DOHH2 (cell line): Measurements from ENCODE around the gene MYOZ3.

ENCODE experiments used
- H3F3A ChIP-seq: fragments of 200-600 bp; sonication (generic), shearing (Covaris generic); 2 replicates; pipeline ENCODE4 v1.6.0; 2016; ENCODE audit warnings: antibody characterized with exemption, mild to moderate bottlenecking; ENCODE audit not compliant: control insufficient read depth, insufficient read depth
- H3K27ac ChIP-seq: fragments of 200-600 bp; sonication (generic); 2 replicates; pipeline ENCODE4 v1.5.1; 2014; ENCODE audit warnings: low read depth, mild to moderate bottlenecking, low read length, moderate library complexity
- H3K27me3 ChIP-seq: fragments of 200-600 bp; sonication (generic); 2 replicates; pipeline ENCODE4 v1.6.1; 2014; ENCODE audit warnings: mild to moderate bottlenecking, low read length, mixed read lengths; ENCODE audit not compliant: control insufficient read depth
- H3K36me3 ChIP-seq: fragments of 200-600 bp; sonication (generic); 2 replicates; pipeline ENCODE4 v1.6.1; 2014; ENCODE audit warnings: mild to moderate bottlenecking, low read length, moderate library complexity, mixed read lengths; ENCODE audit not compliant: control insufficient read depth
- H3K4me1 ChIP-seq: fragments of 200-600 bp; sonication (generic); 2 replicates; pipeline ENCODE4 v1.6.1; 2014; ENCODE audit warnings: mild to moderate bottlenecking, low read length, mixed read lengths; ENCODE audit not compliant: control insufficient read depth
- H3K4me2 ChIP-seq: fragments of 200-600 bp; sonication (generic); 2 replicates; pipeline ENCODE4 v1.6.0; 2014; ENCODE audit warnings: mild to moderate bottlenecking, low read length, moderate library complexity
- H3K4me3 ChIP-seq: fragments of 200-600 bp; sonication (generic); 2 replicates; pipeline ENCODE4 v1.5.1; 2014; ENCODE audit warnings: mild to moderate bottlenecking, low read length, mixed read lengths
- H3K79me2 ChIP-seq: fragments of 200-600 bp; sonication (generic); 2 replicates; pipeline ENCODE4 v1.6.1; 2014; ENCODE audit warnings: mild to moderate bottlenecking, low read length, mixed read lengths; ENCODE audit not compliant: control insufficient read depth
- H3K9me2 ChIP-seq: fragments of 200-600 bp; sonication (generic); replicated peaks from 2 replicates; pipeline ENCODE4 v1.6.1; 2014; ENCODE audit warnings: mild to moderate bottlenecking, low read length, mixed read lengths; ENCODE audit not compliant: control insufficient read depth
- H3K9me3 ChIP-seq: fragments of 200-600 bp; sonication (generic); 2 replicates; pipeline ENCODE4 v1.6.1; 2014; ENCODE audit warnings: antibody characterized with exemption, low read length, mixed read lengths; ENCODE audit not compliant: control insufficient read depth, insufficient read depth
- H4K20me1 ChIP-seq: fragments of 200-600 bp; sonication (generic); 2 replicates; pipeline ENCODE4 v1.6.0; 2014; ENCODE audit warnings: low read depth, mild to moderate bottlenecking, antibody characterized with exemption, low read length, moderate library complexity; ENCODE audit not compliant: control insufficient read depth, insufficient read depth
- CTCF ChIP-seq: fragments of 200-600 bp; sonication (generic); IDR thresholded peaks from one replicate; pipeline ENCODE4 v1.5.1; 2014; ENCODE audit warnings: antibody characterized with exemption, mild to moderate bottlenecking, low read depth, low read length; ENCODE audit not compliant: poor library complexity, severe bottlenecking
- EZH2phosphoT487 ChIP-seq: fragments of 200-600 bp; sonication (generic); IDR thresholded peaks from 2 replicates; pipeline ENCODE4 v1.6.1; 2017; ENCODE audit warnings: borderline replicate concordance, mild to moderate bottlenecking, antibody characterized with exemption, low read length, moderate library complexity, mixed read lengths

Gene MYOZ3

GRCh38 chr5:150661086-150661485 is at the start of gene MYOZ3:
Gene MYOZ3 (plus strand): TSS chr5:150661251. CDS start chr5:150662942, 1,691 bp downstream.
- Histone ChIP-seq H4K20me1 (no peaks in the 10 kb centered on the region), H3K4me2 (no peak within 1 kb of the TSS), H3K27ac (no peak within 1 kb of the TSS), H3K79me2 (no peaks in the 10 kb centered on the region), H3F3A (no peaks in the 10 kb centered on the region), H3K9me3 (no peaks in the 10 kb centered on the region), H3K4me3 (no peak within 1 kb of the TSS), H3K27me3 (peaks cover 6% of the 10 kb centered on the region; the same call in 1 of the 2 replicates), H3K36me3 (no peaks in the 10 kb centered on the region), H3K4me1 (peaks cover 9% of the 10 kb centered on the region), H3K9me2 (no peaks in the 10 kb centered on the region)
- TF ChIP-seq EZH2phosphoT487 (no peak), CTCF (no peak)

- Histone ChIP-seq H3K27ac (no peak overlapping the region), H3K27me3 (peaks cover 3% of the 10 kb centered on the region; the same call in 1 of the 2 replicates), H4K20me1 (no peaks in the 10 kb centered on the region), H3K4me1 (no peaks in the 10 kb centered on the region), H3K4me3 (no peak overlapping the region), H3K9me3 (no peaks in the 10 kb centered on the region), H3K4me2 (no peak overlapping the region), H3F3A (no peaks in the 10 kb centered on the region), H3K9me2 (no peaks in the 10 kb centered on the region), H3K36me3 (no peaks in the 10 kb centered on the region), H3K79me2 (no peaks in the 10 kb centered on the region)
- no peak for TF ChIP-seq CTCF
- no peak for TF ChIP-seq EZH2phosphoT487
Measured at GRCh38 chr5:150612405-150612804, 48.6 kb upstream of the MYOZ3 start.

GRCh38 chr5:150612905-150613670 is 48.0 kb upstream of the MYOZ3 start:
- no peak overlapping the region for H3K27ac ChIP-seq
- peaks cover 3% of the 10 kb centered on the region; the same call in 1 of the 2 replicates for H3K27me3 ChIP-seq
- no peaks in the 10 kb centered on the region for H3K79me2 ChIP-seq
- no peak overlapping the region for H3K4me2 ChIP-seq
- H3K4me1 ChIP-seq: no peaks in the 10 kb centered on the region
- no peaks in the 10 kb centered on the region for H3K9me2 ChIP-seq
- TF ChIP-seq EZH2phosphoT487: no peak
- no peak for TF ChIP-seq CTCF
- H3K4me3 ChIP-seq: no peak overlapping the region
- H3F3A ChIP-seq: no peaks in the 10 kb centered on the region
- H4K20me1 ChIP-seq: no peaks in the 10 kb centered on the region
- H3K9me3 ChIP-seq: no peaks in the 10 kb centered on the region
- no peaks in the 10 kb centered on the region for H3K36me3 ChIP-seq
